GM21717 (cell line): ENCODE data around the gene APOBEC3G.
"Not testable (repeated sequence)": the region's sequence is repeated elsewhere in the genome, so short reads cannot be mapped to it uniquely, and the experiment has no call there.

Source experiments
- ATAC-seq: cut with Tn5 transposase; IDR thresholded peaks from one replicate; pipeline ENCODE4 v1.9.1; 2021; ENCODE audit warnings: mild to moderate bottlenecking, moderate library complexity; ENCODE audit not compliant: unreplicated experiment

APOBEC3G gene

GRCh38 chr22:39077026-39077840 lies at the start of gene APOBEC3G:
APOBEC3G (plus strand) TSS chr22:39077275; CDS start chr22:39077362, 87 bp downstream.
- ATAC-seq: peak; percentile 60

DNA sequence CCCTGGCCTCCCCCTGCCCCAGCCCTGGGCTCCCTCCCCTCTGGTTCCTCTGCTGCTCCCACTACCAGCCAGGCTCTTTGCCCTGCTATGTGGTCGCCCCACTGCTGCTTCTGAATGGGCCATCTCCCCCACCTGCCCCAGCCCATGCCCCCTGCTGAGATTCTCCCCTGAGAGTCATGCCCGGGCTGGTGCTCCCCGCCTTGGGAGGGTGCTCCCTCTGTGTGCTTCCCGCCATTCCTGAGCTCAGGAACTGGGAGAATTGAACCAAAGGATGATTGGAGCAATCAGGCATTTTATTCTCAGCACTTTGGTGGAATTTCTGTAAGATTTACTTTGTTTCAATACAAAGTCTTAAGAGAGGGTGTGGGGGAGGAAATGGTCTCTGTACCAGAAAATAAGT lies 49.4 kb upstream of the APOBEC3G start:
- ATAC-seq: no peak

GRCh38 chr22:39028281-39028680 lies 48.8 kb upstream of the APOBEC3G start:
- no peak for ATAC-seq

- no peak for ATAC-seq
Measured at GRCh38 chr22:39029227-39029626, 47.8 kb upstream of the APOBEC3G start.

GRCh38 chr22:39030705-39031104 lies 46.4 kb upstream of the APOBEC3G start:
- no peak for ATAC-seq

GRCh38 chr22:39031434-39032295 lies 45.4 kb upstream of the APOBEC3G start:
- not testable (repeated sequence) for ATAC-seq

GRCh38 chr22:39037071-39037470 lies 40.0 kb upstream of the APOBEC3G start:
- ATAC-seq: not testable (repeated sequence)

DNA sequence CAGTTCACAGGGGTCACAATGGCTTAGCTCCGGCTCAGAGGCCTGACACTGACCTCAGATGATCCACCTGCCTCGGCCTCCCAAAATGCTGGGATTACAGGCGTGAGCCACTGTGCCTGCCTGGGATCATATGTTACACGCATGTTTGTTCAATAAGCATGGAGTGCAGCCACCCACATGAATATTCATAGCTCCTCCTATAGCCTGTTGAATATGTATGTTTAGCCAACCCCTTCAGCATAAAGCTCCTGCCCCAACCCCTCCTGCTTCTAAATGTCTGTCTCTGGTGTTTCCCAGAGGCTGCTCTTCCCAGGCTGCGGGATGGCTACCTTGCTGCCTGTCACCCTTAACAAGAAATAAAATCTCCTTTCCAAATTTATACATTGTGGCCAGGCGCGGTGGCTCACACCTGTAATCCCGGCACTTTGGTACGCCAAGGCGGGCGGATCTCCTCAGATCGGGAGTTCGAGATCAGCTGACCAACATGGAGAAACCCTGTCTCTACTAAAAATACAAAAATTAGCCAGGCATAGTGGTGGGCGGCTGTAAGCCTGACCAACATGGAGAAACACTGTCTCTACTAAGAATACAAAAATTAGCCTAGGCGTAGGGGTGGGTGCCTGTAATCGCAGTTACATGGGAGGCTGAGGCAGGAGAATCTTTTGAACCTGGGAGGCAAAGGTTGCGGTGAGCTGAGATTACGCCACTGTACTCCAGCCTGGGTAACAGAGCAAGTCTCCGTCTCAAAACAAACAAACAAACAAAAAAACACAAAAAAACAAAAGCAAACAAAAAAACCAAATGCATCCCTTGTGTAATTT lies 37.6 kb upstream of the APOBEC3G start:
- ATAC-seq: no peak

GRCh38 chr22:39040155-39040537 lies 36.9 kb upstream of the APOBEC3G start:
- peak; percentile 15 for ATAC-seq

DNA sequence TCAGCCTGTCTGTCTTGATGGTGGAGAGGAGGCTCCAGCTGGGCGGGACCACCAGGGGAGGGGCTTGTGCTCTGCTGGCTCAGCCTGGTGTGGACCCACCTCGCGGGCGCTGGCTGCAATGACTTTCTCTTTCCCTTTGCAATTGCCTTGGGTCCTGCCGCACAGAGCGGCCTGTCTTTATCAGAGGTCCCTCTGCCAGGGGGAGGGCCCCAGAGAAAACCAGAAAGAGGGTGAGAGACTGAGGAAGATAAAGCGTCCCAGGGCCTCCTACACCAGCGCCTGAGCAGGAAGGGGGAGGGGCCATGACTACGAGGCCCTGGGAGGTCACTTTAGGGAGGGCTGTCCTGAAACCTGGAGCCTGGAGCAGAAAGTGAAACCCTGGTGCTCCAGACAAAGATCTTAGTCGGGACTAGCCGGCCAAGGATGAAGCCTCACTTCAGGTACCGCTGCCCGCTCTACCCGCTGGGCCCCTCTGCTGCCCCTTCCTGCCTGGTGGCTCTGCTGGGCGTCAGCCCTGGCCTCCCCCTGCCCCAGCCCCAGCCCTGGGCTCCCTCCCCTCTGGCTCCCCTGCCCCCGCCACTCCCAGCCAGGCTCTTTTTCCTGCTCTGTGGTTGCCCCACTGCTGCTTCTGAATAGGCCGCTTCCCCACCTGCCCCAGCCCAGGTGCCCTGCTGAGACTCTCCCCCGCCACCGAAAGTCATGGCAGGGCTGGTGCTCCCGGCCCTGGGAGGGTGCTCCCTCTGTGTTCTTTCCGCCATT lies 36.4 kb upstream of the APOBEC3G start, which contains the start of gene APOBEC3F:
APOBEC3F (plus strand) TSS at position 327 of the 759 bp plus-strand sequence; CDS start at position 424, 97 bp downstream.
- ATAC-seq: peak; percentile 84

GRCh38 chr22:39041908-39042307 lies 35.2 kb upstream of the APOBEC3G start:
- ATAC-seq: no peak

GRCh38 chr22:39043063-39043462 lies 34.0 kb upstream of the APOBEC3G start:
- ATAC-seq: not testable (repeated sequence)

DNA sequence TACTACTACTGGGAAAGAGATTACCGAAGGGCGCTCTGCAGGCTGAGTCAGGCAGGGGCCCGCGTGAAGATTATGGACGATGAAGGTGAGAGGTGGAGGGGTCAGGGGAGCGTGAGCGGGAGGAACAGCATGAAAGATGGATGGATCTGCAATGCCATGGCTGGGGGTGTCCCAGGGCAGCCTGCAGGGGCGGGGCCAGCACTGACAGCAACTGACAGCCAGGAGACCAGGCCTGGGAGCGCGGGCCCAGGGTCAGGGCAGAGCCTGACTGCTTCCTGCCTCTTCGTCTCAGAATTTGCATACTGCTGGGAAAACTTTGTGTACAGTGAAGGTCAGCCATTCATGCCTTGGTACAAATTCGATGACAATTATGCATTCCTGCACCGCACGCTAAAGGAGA lies 31.9 kb upstream of the APOBEC3G start:
- not testable (repeated sequence) for ATAC-seq

GRCh38 chr22:39049486-39049885 lies 27.6 kb upstream of the APOBEC3G start:
- not testable (repeated sequence) for ATAC-seq

GRCh38 chr22:39051844-39052495 lies 25.1 kb upstream of the APOBEC3G start:
- not testable (repeated sequence) for ATAC-seq

GRCh38 chr22:39055658-39056057 lies 21.4 kb upstream of the APOBEC3G start:
- no peak for ATAC-seq

GRCh38 chr22:39061290-39061689 lies 15.8 kb upstream of the APOBEC3G start:
- ATAC-seq: not testable (repeated sequence)

DNA sequence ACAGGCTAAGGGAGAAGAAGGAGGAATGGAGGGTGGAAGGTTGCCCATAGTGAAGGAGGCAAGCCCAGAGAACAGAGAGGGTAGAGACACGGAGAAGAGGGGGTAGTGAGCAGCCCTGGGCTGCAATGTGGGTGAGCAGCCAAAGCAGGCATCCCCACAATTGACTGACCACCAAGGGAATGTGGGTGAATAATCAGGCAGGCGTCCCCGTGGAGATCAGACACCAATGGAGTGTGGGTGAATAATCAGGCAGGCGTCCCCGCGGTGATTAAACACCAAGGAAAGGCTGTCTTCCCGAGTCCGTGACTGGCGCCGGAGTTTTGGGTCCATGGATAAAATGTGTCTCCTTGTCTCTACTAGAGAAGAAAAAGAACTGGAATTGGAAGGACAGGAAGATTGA lies 15.1 kb upstream of the APOBEC3G start:
- not testable (repeated sequence) for ATAC-seq

DNA sequence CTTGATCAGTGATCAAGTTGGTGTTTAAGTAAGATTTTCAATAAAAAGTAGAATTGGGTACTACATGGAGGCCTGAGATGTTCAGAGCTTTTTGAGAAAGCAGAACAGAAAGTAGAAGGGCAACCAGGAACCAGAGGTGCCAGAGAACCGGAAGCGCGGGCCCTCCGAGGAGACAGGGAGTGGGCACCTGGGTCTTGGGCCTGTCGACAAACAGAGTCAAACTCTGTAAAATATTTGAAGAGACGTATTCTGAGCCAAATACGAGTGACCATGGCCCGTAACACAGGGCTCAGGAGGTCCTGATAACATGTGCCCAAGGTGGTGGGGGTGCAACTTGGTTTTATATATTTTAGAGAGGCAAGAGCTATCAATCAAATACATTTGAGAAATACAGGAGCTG lies 13.2 kb upstream of the APOBEC3G start:
- ATAC-seq: not testable (repeated sequence)
